NOMO-1 treated with DMSO at 0.1 percent for 48 hours (cell line): ENCODE results near the gene TMC2.
"Not testable (repeated sequence)": the region's sequence is repeated elsewhere in the genome, so short reads cannot be mapped to it uniquely, and the experiment has no call there.

Source experiments
- DNase-seq: peaks from one replicate; lab custom pipeline; 2025; ENCODE audit not compliant: unreplicated experiment; lab: John Stamatoyannopoulos, UW

Gene TMC2

DNA sequence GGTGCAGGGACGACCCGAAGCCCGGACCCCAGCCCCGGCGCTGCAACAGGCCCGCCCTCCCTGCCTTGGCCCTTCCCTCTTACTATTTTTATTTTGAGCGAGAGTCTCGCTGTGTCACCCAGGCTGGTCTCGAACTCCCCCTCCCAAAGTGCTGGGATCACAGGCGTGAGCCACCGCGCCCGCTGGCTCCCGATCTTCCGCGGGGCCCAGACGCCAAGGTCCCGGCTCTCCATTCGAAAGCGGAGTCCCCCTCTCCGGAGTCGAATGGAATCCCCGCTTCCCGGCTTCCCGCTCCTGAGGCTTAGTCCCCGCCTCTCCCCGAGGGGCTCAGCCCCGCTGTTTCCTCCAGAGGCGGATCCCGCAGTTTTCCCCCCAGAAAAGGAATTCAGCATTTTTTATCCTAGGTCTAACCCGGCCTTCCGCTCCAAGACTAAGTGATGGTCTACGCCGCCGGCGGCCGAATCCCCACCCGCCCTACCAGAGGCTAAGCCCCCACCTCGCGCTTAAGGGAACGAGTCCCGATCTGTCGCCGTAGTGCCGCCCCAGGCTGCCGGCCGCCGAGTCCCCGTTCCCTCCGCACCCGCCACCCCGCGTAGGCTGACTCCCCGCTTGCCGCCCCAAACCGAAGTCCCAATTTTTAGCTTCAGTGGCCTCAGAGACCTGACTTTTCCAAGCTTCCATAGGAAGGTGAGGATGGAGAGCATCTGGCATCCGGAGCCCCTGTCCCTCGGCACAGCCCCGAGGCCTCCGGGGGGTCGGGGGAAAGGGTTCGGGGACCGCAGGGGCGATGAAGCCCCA is 11.5 kb upstream of the TMC2 start:
- DNase-seq: no peak

DNA sequence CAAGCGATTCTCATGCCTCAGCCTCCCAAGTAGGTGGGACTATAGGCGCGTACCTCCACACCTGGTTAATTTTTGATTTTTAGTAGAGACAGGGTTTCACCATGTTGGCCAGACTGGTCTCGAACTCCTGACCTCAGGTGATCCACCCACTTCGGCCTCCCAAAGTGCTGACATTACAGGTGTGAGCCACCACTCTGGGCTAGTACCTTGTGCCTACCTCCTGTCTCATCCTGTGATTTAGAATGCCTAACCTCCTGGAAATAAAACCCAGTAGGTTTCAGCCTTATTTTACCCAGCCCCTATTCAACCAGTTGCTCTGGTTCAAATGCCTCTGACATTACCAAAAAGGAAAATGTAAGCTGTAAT is 10.2 kb upstream of the TMC2 start:
- DNase-seq: not testable (repeated sequence)

DNA sequence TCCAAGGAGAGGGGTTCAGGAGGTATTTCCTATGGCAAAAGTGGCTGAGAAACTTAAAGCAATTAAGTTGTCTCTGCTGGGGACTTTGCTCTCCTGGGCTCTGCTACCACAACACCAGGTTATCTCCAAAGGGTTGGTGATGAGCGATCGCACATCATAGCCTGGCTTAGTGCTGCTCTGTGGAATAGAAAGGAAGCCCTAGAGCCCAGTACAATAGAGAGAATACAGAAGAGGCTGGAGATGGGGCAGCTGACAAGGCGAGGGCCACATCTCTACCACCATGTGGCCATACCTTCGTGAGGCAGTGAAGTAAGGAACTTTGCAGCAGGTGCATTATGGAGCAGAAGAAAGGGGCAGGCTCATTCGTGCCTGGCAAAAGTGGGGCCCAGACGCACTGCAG is 8.6 kb upstream of the TMC2 start:
- no peak for DNase-seq

DNA sequence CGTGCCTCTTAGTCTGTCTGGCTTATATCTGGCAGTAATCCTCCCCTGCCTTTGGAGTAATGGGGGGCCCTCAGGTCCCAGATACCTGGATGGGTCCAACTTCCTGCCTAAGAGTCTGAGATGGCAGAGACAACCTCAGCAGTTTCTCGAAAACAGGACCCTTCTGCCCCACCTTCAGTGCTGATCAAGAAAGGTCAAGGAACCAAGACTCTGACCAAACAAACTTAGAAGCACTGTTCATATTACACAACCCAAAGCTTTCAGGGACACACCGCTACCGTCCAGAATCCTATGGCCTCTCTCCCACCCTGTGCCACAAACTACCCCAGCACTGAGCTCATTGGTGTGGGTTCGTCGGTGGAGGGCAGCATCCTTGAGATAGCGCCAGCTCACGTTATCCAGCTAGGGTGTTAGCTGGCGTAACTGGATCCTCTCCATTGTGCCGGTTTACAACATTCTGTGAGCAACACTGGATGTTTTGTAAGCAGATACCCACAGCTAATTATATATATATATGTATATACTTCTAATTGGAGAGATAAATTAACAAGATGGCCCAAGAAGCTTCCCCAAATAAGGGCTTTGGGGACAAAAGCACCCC is 7.6 kb upstream of the TMC2 start:
- DNase-seq: no peak

DNA sequence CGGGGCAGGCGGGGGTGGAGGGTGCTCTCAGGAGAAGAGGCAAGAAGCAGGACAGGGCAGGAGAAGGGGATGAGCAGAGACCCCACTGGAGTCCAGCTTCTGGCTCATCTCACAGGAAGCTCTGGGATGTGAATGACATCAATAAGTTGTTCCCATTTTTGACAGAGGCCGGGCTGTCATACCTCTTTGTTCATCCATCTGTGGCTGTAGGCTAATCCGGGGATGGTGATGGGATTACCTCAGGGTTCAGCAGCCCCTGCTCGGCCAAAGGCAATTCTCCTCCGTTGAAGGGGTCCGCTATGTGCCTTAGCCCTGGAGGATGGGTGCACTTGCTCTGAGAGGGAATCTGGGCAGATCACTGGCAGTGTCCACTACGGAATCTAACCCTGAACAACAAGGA is 3.3 kb upstream of the TMC2 start:
- DNase-seq: no peak

DNA sequence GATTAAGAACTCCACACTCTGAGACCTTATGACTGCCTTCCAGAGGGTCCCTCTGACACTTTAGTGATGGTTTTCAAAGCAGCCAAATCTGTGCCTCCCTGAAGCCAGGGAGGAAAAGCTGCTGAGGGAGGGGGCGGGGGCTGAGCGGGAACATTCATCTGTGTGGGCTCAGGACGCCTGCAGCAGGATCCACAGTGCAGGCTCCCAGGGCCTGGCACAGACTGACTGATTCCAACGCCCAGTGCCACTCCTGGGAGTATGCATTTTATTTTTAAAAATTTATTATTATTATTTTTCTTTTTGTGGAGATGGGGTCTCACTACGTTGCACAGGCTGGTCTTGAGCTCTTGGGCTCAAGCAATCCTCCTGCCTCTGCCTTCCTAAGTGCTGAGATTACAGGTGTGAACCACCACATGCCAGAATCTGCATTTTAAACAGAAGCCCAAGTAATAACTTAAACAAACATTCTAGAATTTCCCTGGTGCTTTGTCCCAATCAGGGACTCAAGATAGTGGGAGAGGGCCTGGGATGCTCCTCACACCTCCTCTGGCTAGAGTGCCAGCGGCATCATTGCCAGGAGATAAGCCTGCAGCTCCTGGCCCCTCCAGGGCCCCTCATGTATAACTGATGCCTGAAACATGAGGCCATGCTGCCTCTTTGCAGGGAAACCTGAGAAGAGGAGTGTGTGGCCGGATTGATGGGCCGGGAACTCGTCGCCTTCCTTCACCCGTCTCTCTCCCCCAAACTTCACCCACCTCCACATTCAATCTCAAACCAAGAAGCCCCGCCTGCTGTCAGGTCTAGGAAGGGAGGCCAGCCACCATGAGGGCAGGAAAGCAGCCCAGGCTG is 438 bp upstream of the TMC2 start:
- DNase-seq: no peak

DNA sequence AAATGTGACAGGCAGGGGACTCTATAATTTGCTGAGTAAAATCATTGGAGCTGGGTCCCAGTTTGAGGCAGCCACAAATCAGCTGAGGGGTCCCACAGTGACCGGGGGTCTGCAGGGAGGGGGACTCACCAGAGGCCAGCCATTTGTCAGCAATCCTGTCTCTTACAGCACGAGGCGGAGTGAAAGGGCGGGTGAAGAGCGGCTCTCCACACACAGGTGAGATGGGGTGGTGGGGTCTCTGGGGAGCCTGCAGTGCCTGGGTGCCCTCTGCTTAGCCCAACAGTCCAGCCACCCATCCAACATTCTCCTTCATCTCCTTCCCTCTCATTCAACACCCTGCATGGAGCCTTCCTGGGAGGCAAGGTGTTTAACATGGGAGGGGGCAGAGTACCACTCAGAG is 728 bp downstream of the TMC2 start:
- no peak for DNase-seq

DNA sequence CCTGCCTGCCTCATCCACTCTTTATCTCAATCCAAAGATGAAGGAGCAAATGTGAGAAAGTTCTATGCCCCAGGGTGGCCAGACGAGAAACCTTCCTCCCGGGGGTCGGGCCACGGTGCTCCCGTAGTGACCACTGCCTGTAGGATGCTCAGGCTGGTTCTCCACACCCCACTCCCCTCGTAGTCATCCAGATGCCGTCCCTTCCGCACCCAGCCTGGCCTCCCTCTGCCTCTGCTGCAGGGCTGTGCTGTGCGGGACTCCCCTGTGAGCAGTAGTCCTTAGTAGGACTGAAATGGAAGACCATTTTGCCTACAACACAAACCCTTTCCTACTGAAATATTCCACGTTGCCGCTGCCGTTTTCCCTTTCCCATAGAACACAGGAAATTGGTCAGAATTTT is 2.0 kb downstream of the TMC2 start:
- DNase-seq: no peak

DNA sequence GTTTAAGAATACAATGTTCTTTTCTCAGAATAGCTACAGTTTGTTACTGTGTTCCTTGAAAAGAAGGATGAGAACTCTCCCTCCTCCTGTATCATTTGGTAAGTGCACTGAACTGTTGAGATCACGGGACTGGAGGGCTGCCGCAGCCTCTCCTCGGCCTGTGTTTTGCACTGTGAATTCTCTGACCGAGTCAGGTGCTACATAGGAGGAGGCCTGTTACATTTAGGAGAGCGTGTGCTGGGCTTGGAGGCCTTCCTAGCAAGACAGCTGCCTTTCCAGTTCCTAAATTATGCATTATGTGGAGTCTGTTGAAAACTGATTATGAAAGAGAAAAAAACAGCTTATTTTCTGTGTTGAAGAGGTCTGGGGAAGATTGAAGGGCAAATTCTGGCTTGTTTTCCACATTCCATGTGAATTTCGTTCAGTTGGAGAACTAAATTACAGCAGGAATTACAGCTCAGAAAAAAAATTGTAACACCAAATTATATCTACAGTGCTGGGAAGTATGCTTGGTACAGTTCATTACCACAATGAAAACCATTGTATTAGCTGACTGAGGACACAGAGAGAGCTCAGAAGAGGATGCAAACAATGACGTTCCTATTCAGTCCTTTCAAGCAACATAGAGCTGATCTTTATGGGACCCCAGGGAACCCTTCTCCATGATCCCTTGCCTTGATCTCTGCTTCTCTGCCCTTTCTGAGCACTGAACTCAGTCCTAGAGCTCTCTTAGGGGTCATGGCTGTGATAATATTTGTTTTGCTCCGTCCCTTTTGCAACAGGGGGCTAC is 2.8 kb downstream of the TMC2 start:
- DNase-seq: no peak

DNA sequence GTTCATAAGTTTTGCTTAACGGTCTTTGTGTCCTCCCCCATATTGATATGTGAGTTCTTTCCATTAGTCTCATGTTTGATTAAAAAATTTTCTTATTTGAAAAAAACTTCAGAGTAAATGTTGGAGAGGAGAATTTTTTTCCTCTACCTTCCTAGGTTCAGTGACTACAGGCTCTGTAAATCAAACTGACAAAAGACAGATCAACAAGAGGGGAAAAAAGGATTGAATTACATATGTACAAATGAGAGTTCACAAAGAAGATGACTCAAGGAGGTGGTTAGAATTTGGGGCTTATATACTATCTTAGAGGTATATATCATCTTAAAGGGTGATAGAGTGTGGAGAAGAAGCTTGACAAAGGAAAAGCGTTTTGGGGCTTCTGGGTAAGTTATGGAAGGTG is 5.6 kb downstream of the TMC2 start:
- DNase-seq: no peak

DNA sequence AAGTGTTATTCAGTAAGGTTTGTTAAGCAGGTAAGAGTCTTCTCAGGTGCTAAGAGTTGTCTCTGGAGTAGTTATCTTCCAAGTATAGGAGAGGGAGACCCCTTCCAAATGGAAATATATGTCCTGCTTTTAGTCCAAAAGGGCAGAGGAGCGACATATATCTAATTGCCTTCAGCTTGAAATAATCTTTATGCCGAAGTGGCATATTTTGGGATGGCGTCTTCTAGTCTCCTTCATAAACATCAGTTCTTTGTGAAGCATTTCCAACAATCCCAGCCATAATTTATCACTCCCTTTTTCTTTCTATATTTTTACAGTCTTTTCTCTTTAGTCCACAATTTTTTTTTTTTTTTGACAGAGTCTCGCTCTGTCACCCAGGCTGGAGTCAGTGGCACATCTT is 6.0 kb downstream of the TMC2 start:
- no peak for DNase-seq

DNA sequence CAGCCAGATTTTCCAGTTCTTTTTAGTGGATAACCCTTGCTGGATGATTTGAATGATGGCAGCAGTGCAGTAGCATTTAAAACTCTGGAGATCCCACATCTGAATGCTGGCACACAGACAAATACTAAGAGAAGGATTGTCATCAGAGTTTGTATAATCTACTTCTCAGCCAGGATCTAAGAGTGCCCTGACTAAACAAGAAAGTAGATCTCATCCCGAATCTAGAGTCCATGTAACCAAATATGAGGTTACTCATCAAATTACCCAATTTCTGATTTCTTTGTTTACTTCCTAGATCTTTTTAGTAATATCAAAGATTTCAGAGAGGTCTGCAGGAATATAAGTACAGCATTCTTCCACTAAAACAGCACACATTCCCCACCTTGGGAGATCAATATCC is 7.8 kb downstream of the TMC2 start:
- DNase-seq: no peak

DNA sequence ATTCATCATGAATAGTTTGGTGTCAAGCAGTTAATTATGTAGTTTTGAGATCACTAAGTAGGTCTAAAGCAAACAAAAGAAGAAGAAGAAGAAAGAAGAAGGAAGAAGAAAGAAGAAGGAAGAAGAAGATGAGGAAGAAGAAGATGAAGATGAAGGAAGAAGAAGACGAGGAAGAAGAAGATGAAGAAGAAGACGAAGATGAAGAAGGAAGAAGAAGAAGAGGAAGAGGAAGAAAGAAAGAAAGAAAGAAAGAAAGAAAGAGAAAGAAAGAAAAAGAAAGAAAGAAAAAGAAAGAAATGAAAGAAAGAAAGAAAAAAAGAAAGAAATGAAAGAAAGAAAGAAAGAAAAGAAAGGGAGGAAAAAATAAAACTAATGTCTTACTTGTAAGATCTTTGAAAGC is 9.2 kb downstream of the TMC2 start:
- DNase-seq: no peak

DNA sequence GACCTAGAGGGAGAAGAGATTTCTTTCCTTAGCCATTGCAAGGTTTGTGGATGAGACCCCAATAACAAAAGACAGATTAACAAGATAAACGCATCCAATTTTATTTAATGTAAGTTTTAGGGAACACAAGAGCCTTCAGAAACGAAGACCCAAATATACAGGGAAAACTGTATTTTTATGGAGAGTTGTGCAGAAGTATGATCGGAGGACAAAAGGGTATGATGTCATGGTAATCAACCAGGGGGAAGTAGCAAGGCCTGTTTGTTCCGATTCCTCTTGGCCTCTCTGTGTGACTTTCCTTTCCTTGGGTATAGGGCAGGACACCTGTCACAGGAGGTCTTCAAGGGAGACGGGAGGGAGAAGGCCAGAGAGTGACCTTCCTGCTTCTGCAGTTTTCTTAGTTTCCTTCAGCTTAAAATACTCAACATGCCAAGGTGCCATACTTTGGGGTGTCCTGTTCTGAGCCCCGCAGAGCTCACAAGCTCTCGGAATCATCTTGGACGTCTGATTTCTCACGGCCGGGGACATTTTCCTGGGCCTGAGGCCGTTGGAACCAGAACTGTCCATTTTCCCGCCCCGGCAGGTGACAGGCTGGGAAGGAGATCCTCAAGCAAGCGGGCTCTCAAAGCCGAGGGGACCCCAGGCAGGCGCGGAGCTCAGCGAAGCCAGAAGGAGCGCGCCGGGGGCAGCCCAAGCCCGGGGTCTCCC is 21.7 kb downstream of the TMC2 start:
- DNase-seq: no peak

DNA sequence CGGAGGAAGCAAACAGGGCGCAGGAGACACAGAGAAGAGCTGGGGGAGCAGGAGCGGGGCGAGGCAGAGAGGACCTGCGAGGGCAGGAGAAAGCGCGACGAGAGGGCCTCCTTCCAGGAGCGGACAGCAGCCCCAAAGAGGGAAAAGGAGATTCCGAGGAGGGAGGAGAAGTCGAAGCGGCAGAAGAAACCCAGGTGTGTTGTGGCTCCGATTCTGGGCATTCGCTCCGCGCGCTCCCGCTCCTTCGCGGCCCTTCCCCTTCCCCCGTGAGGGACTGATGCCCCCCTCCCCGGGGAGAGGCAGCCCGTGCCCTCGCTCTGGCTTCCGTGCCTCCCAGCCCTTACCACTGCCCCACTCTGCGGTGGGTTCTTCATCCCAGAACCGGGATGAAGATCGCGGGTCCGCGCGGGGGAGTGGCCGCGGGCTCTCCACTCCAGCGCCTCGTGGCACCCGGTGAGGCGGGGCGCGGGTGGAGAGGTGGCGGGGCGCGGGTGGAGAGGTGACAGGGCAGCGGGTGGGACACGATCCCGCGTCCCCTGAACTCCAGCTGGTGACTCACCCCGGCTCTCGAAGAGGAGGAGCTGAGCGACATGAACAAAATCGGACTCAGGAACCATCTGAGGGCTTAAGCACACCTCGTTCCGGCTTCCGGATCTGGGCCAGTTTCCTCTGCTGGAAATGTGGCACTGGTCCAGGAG is 22.4 kb downstream of the TMC2 start:
- DNase-seq: no peak

DNA sequence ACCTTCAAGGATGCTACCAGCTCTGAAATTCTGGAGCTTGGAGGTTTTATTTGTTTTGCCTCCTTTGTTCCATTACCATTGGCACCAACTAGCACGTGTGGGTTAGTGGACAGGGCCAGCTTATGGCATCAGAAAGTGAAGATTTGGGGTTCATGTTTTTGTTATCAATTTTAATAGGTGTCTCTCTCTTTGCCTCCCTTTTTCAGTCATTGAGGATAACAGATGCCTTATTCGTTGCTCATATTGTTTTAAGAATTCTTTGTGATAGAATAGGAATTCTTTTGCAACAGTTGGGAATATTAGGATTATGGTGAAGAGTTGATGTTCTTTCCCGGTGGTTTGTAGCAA is 22.9 kb downstream of the TMC2 start:
- no peak for DNase-seq

DNA sequence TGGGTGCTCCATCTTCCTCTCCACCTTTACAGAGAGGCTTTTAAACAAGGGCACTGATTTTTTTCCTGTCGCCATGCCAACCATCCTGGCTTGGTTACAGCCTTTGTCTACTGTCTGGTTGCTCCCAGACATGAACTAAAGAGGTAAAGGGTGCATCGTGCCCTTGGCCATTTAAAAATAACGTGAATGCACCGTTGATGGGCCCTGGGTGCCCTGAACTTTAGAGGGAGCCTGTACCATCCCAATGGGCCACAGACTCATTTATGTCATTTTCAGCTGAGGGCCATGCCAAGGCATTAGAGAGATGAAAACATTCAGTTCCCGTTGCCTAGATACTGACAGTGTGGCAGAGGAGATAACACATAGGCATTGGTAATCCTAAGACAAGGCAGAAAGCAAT is 23.3 kb downstream of the TMC2 start:
- DNase-seq: no peak

DNA sequence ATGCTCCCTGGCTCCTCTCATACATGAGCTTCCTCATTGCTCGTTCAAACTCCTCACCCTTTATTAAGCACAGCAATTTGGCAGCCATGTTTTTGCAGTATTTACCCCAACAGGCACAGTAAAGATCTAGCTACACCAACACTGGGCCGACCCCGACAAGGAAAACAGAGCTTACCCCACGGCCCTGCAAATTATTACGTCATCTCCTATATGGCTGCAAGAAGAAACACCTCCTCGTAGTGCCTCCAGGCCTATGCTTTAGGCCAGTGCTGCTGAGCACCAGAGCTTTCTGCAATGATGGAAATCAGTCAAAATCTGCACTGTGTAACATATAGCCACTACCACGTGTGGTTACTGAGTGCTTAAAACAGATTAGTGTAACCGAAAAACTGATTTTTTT is 26.7 kb downstream of the TMC2 start:
- no peak for DNase-seq

DNA sequence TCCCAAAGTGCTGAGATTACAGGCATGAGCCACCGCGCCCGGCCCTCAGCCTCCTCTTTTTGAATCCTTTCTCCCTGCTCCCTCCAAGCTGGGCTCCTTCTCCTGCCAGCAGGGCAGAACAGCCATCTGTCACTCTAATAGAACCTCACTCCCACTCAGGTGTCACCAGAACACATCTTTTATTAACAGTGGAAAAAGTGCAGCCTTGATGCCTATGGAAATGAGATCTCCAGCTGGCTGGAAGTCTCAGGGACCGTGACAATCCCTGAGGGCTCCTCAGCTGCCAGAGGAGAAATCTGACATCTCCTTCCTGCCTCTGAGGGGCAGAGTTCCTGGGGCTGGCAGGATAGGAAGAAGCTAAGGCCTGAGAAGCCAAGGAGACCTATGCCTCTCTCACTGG is 28.0 kb downstream of the TMC2 start:
- DNase-seq: no peak

DNA sequence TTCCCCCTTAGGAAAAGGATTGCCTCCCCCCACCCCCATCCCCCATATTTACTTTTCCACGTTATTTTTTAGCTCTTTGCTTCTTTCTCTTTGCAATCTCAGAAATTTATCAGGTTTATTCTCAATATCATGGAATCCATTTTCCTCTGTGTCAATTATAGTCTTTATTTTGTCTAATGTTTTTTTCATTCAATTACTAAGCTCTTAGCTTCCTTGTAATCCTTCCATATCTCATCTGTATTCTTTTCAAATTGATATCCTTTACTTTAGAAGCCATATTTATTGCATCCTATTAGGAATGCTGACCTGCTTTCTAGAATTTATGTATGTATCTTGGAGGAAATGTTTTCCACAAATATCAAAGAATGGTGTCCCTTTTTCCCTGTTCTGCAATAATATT is 39.3 kb downstream of the TMC2 start:
- no peak for DNase-seq
